ENCODE results near the gene TNRC18.

TNRC18 gene

GRCh38 chr7:5377279-5377678 lies 46.4 kb downstream of the TNRC18 start:
- Histone ChIP-seq H3K27ac (peak overlapping the region in 1 of 2 donors; percentile 29), H3K36me3 (peaks cover 50 to 57% (median 55%) of the 10 kb centered on the region in 3 donors), H3K4me3 (no peak overlapping the region), H3K9me3 (no peaks in the 10 kb centered on the region), H3K27me3 (no peaks in the 10 kb centered on the region), H3K4me1 (peaks cover 7 to 57% (median 43%) of the 10 kb centered on the region in 4 donors)
- TF ChIP-seq CTCF (IDR thresholded peaks at IDR 0.05) = no peak
- intact Hi-C loops (cut with DNase I; ENCODE audit: low total_unique reads) = no loop called here
- no peak for DNase-seq

GRCh38 chr7:5375925-5376324 lies 47.7 kb downstream of the TNRC18 start:
- Histone ChIP-seq H3K36me3 (peaks cover 53 to 71% (median 66%) of the 10 kb centered on the region in 3 donors), H3K27me3 (no peaks in the 10 kb centered on the region), H3K4me3 (no peak overlapping the region), H3K27ac (no peak overlapping the region), H3K4me1 (peaks cover 0 to 43% (median 30%) of the 10 kb centered on the region in 4 donors), H3K9me3 (no peaks in the 10 kb centered on the region)
- no peak for TF ChIP-seq CTCF (IDR thresholded peaks at IDR 0.05)
- DNase-seq = no peak
- intact Hi-C loops (cut with DNase I; ENCODE audit: low total_unique reads) = no loop called here

GRCh38 chr7:5374464-5374863 lies 49.2 kb downstream of the TNRC18 start:
- Histone ChIP-seq H3K36me3 (peaks cover 68 to 86% (median 80%) of the 10 kb centered on the region in 3 donors), H3K27me3 (no peaks in the 10 kb centered on the region), H3K27ac (no peak overlapping the region), H3K9me3 (no peaks in the 10 kb centered on the region), H3K4me3 (no peak overlapping the region), H3K4me1 (peaks cover 0 to 29% (median 16%) of the 10 kb centered on the region in 4 donors)
- no peak for TF ChIP-seq CTCF (IDR thresholded peaks at IDR 0.05)
- intact Hi-C loops (cut with DNase I; ENCODE audit: low total_unique reads) = no loop called here
- DNase-seq = no peak

- H3K9me3 ChIP-seq = no peaks in the 10 kb centered on the region
- intact Hi-C loops (cut with DNase I; ENCODE audit: low total_unique reads) = no loop called here
- no peak for DNase-seq
- H3K27me3 ChIP-seq = no peaks in the 10 kb centered on the region
- no peak overlapping the region for H3K27ac ChIP-seq
- H3K4me1 ChIP-seq = peaks cover 0 to 29% (median 11%) of the 10 kb centered on the region in 4 donors
- no peak overlapping the region for H3K4me3 ChIP-seq
- H3K36me3 ChIP-seq = peaks cover 68 to 95% (median 81%) of the 10 kb centered on the region in 3 donors
- no peak for TF ChIP-seq CTCF (IDR thresholded peaks at IDR 0.05)
These were observed 50.3 kb downstream of the TNRC18 start for GRCh38 chr7:5373300-5373699.

- H3K4me3 ChIP-seq = no peak overlapping the region
- no peak for TF ChIP-seq CTCF (IDR thresholded peaks at IDR 0.05)
- no peak for DNase-seq
- H3K4me1 ChIP-seq = peaks cover 0 to 43% (median 11%) of the 10 kb centered on the region in 4 donors
- no peaks in the 10 kb centered on the region for H3K9me3 ChIP-seq
- peaks cover 51 to 81% (median 60%) of the 10 kb centered on the region in 3 donors for H3K36me3 ChIP-seq
- H3K27ac ChIP-seq = no peak overlapping the region
- intact Hi-C loops (cut with DNase I; ENCODE audit: low total_unique reads) = no loop called here
- no peaks in the 10 kb centered on the region for H3K27me3 ChIP-seq
These were observed 52.9 kb downstream of the TNRC18 start for GRCh38 chr7:5370454-5371353.
